Measurements from ENCODE around the gene PPEF1. TPM values are rescaled to one million over a fixed set of nuclear protein-coding genes. Genes with fewer than 3 reads are reported as not detected.
"Not testable (repeated sequence)": the region's sequence is repeated elsewhere in the genome, so short reads cannot be mapped to it uniquely, and the experiment has no call there.

PPEF1 gene
- total and polyA plus RNA-seq, 9 donors = 0.12 to 2.0 (median 0.58) TPM; not detected in 3

DNA sequence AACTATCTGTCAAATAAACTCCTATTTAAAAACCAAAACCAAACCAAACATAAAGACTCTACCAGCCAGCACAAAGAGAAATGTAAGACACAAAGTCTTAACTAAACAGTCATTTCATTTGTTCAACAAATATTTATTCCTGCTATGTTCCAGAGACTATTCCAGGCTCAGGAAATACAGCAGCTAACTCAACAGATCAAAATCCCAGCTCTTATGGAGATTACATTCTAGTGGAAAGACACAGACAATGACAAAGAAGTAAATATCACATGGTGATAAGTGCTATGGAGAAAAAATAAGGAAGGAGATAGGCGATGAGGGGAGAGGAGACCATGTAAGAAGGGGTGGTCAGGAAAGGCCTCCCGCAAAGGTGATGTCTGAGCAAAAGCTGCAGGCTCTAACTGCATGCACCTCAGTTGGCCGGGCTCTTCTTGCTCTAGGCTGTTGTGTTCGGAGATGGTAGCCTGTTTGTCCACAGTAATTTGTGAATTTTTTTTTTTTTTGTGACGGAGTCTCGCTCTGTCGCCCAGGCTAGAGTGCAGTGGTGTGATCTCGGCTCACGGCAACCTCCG lies 15.1 kb downstream of the PPEF1 start:
- H3K27me3 ChIP-seq = no peaks in the 10 kb centered on the region
- H3K36me3 ChIP-seq = no peaks in the 10 kb centered on the region
- no peak overlapping the region for H3K4me3 ChIP-seq
- H3K9me3 ChIP-seq = no peaks in the 10 kb centered on the region
- no peak for TF ChIP-seq POLR2A (IDR thresholded peaks at IDR 0.05)
- TF ChIP-seq EP300 (IDR thresholded peaks at IDR 0.05) = no peak
- TF ChIP-seq, protein P1, sequence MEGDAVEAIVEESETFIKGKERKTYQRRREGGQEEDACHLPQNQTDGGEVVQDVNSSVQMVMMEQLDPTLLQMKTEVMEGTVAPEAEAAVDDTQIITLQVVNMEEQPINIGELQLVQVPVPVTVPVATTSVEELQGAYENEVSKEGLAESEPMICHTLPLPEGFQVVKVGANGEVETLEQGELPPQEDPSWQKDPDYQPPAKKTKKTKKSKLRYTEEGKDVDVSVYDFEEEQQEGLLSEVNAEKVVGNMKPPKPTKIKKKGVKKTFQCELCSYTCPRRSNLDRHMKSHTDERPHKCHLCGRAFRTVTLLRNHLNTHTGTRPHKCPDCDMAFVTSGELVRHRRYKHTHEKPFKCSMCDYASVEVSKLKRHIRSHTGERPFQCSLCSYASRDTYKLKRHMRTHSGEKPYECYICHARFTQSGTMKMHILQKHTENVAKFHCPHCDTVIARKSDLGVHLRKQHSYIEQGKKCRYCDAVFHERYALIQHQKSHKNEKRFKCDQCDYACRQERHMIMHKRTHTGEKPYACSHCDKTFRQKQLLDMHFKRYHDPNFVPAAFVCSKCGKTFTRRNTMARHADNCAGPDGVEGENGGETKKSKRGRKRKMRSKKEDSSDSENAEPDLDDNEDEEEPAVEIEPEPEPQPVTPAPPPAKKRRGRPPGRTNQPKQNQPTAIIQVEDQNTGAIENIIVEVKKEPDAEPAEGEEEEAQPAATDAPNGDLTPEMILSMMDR (IDR thresholded peaks at IDR 0.05) = no peak
- no peak for DNase-seq
- intact Hi-C loops (cut with DNase I) = no loop called here
- no peaks in the 10 kb centered on the region for H3K4me1 ChIP-seq (ENCODE audit: insufficient read depth)
- 88 to 90% (median 89%) methylated on average over 10 of the region's 10 CpGs for WGBS, 3 donors
- no peak overlapping the region for H3K27ac ChIP-seq

DNA sequence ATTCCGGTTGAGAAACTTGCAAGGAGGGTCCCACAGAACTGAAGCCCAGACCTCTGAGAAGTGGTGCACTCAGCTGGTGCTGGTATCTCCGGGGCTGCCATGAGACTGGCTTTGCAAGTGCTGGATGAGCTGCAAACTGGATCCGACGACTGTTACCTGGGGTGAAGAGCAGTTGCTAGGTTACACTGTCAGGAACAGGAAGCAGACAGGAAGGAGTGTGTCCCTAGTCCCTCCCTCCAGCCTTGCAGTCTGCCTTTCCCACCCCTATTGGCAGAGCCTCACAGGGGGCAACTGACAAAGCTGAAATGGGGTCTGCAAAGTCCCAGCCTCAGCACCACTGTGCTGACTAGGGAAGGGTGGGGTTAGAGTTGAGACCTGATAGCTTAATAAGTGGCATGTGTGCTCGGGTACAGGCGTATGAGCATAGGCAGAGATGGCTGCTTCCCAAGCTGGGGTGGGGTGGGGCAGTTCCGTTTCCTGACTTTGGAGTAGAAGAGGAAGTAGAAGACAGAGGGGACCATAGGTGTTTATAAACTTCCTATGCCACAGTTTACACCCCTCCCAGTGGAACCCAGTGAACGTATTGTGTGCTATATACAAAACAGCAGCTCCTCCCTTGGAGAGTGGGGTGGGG lies 18.0 kb downstream of the PPEF1 start:
- H3K4me3 ChIP-seq = no peak overlapping the region
- H3K27me3 ChIP-seq = no peaks in the 10 kb centered on the region
- H3K9me3 ChIP-seq = no peaks in the 10 kb centered on the region
- H3K4me1 ChIP-seq (ENCODE audit: insufficient read depth) = no peaks in the 10 kb centered on the region
- TF ChIP-seq POLR2A (IDR thresholded peaks at IDR 0.05) (no peak), EP300 (IDR thresholded peaks at IDR 0.05) (no peak)
- TF ChIP-seq, protein P1 (IDR thresholded peaks at IDR 0.05) = no peak
- no peaks in the 10 kb centered on the region for H3K36me3 ChIP-seq
- intact Hi-C loops (cut with DNase I) = no loop called here
- H3K27ac ChIP-seq = no peak overlapping the region
- 73 to 76% (median 74%) methylated on average over 8 of the region's 8 CpGs for WGBS, 3 donors
- no peak for DNase-seq

DNA sequence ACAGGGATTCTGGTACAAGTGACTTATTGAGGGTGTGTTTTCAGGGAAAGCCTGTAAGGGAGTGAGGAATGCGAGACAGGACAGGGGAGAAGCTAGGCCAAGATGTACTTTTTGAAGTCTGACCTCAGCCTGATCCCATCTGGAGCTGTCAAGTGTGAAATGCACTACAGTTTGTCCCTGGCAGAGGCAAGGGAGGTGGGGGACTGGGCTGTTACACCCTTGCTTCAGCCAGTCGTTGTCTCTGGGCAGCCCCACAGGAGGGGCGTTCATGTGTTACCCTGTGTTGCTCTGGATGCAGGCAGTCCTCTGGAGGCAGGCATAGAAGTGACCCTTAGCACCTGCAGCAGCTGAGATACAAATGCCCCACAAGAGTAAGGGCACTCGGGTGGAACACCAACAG lies 25.8 kb downstream of the PPEF1 start:
- no peaks in the 10 kb centered on the region for H3K36me3 ChIP-seq
- intact Hi-C loops (cut with DNase I) = no loop called here
- TF ChIP-seq EP300 (IDR thresholded peaks at IDR 0.05) (no peak), POLR2A (IDR thresholded peaks at IDR 0.05) (no peak)
- TF ChIP-seq, protein P1 (IDR thresholded peaks at IDR 0.05) = no peak
- DNase-seq = no peak
- WGBS, 3 donors = 45 to 57% (median 56%) methylated on average over 4 of the region's 4 CpGs
- no peaks in the 10 kb centered on the region for H3K4me1 ChIP-seq (ENCODE audit: insufficient read depth)
- H3K9me3 ChIP-seq = no peaks in the 10 kb centered on the region
- no peak overlapping the region for H3K27ac ChIP-seq
- no peaks in the 10 kb centered on the region for H3K27me3 ChIP-seq
- no peak overlapping the region for H3K4me3 ChIP-seq

DNA sequence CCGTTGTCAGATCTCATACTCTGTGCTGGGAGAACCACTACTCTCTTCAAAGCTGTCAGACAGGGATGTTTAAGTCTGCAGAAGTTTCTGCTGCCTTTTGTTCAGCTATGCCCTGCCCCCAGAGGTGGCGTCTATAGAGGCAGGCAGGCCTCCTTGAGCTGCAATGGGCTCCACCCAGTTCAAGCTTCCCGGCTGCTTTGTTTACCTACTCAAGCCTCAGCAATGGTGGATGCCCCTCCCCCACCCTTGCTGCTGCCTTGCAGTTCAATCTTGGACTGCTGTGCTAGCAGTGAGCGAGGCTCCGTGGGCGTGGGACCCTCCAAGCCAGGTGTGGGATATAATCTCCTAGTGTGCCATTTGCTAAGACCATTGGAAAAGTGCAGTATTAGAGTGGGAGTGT lies 32.2 kb downstream of the PPEF1 start:
- H3K27me3 ChIP-seq; DNase-seq; intact Hi-C loops (cut with DNase I); H3K4me1 ChIP-seq (ENCODE audit: insufficient read depth); H3K36me3 ChIP-seq; H3K9me3 ChIP-seq; H3K4me3 ChIP-seq; H3K27ac ChIP-seq: not testable (repeated sequence)
- WGBS, 3 donors = 78 to 82% (median 81%) methylated on average over 6 of the region's 6 CpGs

DNA sequence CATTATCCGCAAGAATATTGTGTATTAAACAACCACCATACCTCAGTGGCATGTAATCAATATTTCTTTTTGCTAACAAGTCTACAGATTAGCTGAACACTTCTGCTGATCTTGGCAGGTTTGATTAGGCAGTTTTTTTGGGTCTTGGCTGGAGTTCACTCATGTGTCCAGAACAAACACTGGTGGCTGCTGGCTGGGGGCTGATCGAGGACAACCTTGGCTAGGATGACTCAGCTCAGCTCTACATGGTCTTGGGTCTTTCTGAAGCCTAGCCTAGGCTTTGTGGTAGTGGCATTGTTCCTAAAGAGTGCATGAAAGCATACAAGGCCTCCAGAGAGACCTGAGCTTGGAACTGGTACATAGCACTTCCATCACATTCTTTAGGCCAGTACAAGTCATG lies 41.1 kb downstream of the PPEF1 start:
- H3K9me3 ChIP-seq = no peaks in the 10 kb centered on the region
- no peaks in the 10 kb centered on the region for H3K36me3 ChIP-seq
- no peak for DNase-seq
- WGBS, 3 donors = 65 to 73% (median 69%) methylated on average over 2 of the region's 2 CpGs
- H3K4me1 ChIP-seq (ENCODE audit: insufficient read depth) = no peaks in the 10 kb centered on the region
- intact Hi-C loops (cut with DNase I) = no loop called here
- no peaks in the 10 kb centered on the region for H3K27me3 ChIP-seq
- no peak overlapping the region for H3K27ac ChIP-seq
- TF ChIP-seq EP300 (IDR thresholded peaks at IDR 0.05) = no peak
- no peak overlapping the region for H3K4me3 ChIP-seq

All from ovary (tissue), 9 donors.